Measurements from ENCODE around the gene UBE4B.

UBE4B gene

GRCh38 chr1:10082785-10083479 lies 50.2 kb downstream of the UBE4B start:
- no peak overlapping the region for H3K4me2 ChIP-seq (ENCODE audit: low read length)
- H3K4me1 ChIP-seq (ENCODE audit: low read length): no peaks in the 10 kb centered on the region
- H3K36me3 ChIP-seq (replicated peaks; ENCODE audit: low read depth, low read length): no peaks in the 10 kb centered on the region
- H3K9ac ChIP-seq (ENCODE audit: low read length): no peak overlapping the region
- H3K27me3 ChIP-seq (ENCODE audit: low read depth, low read length): no peaks in the 10 kb centered on the region
- no peaks in the 10 kb centered on the region for H4K20me1 ChIP-seq (ENCODE audit: insufficient read depth, low read length)
- TF ChIP-seq CTCF (IDR thresholded peaks at IDR 0.05; ENCODE audit: low read depth, low read length): no peak
- no peak for TF ChIP-seq EZH2phosphoT487 (IDR thresholded peaks at IDR 0.05; ENCODE audit: low read depth)
- H3K4me3 ChIP-seq (ENCODE audit: low read length): no peak overlapping the region
- no peak overlapping the region for H2AFZ ChIP-seq (ENCODE audit: low read depth, low read length)
- no peak overlapping the region for H3K27ac ChIP-seq (ENCODE audit: low read length)
- H3K79me2 ChIP-seq (ENCODE audit: low read length): no peaks in the 10 kb centered on the region
- no peaks in the 10 kb centered on the region for H3K9me3 ChIP-seq (ENCODE audit: insufficient read depth, low read length)

- H3K79me2 ChIP-seq (ENCODE audit: low read length): no peaks in the 10 kb centered on the region
These were observed 51.3 kb downstream of the UBE4B start for GRCh38 chr1:10084045-10084444.

GRCh38 chr1:10085076-10085475 lies 52.3 kb downstream of the UBE4B start:
- no peaks in the 10 kb centered on the region for H3K79me2 ChIP-seq (ENCODE audit: low read length)
- no peaks in the 10 kb centered on the region for H4K20me1 ChIP-seq (ENCODE audit: insufficient read depth, low read length)

More at GRCh38 chr1:10084045-10084444, 51.3 kb downstream of the UBE4B start:
- no peaks in the 10 kb centered on the region for H4K20me1 ChIP-seq (ENCODE audit: insufficient read depth, low read length)
- no peak overlapping the region for H3K27ac ChIP-seq (ENCODE audit: low read length)
- no peak overlapping the region for H3K9ac ChIP-seq (ENCODE audit: low read length)
- H3K4me3 ChIP-seq (ENCODE audit: low read length): no peak overlapping the region
- no peak overlapping the region for H3K4me2 ChIP-seq (ENCODE audit: low read length)
- H3K36me3 ChIP-seq (replicated peaks; ENCODE audit: low read depth, low read length): no peaks in the 10 kb centered on the region
- H2AFZ ChIP-seq (ENCODE audit: low read depth, low read length): no peak overlapping the region
- no peaks in the 10 kb centered on the region for H3K9me3 ChIP-seq (ENCODE audit: insufficient read depth, low read length)
- no peak for TF ChIP-seq CTCF (IDR thresholded peaks at IDR 0.05; ENCODE audit: low read depth, low read length)
- TF ChIP-seq EZH2phosphoT487 (IDR thresholded peaks at IDR 0.05; ENCODE audit: low read depth): no peak
- H3K27me3 ChIP-seq (ENCODE audit: low read depth, low read length): no peaks in the 10 kb centered on the region
- no peaks in the 10 kb centered on the region for H3K4me1 ChIP-seq (ENCODE audit: low read length)

GRCh38 chr1:10087210-10087609 lies 54.5 kb downstream of the UBE4B start:
- no peaks in the 10 kb centered on the region for H3K4me1 ChIP-seq (ENCODE audit: low read length)
- H4K20me1 ChIP-seq (ENCODE audit: insufficient read depth, low read length): no peaks in the 10 kb centered on the region
- no peak overlapping the region for H3K4me3 ChIP-seq (ENCODE audit: low read length)
- H3K9me3 ChIP-seq (ENCODE audit: insufficient read depth, low read length): no peaks in the 10 kb centered on the region
- no peaks in the 10 kb centered on the region for H3K79me2 ChIP-seq (ENCODE audit: low read length)
- no peak overlapping the region for H2AFZ ChIP-seq (ENCODE audit: low read depth, low read length)
- no peaks in the 10 kb centered on the region for H3K27me3 ChIP-seq (ENCODE audit: low read depth, low read length)
- no peak overlapping the region for H3K4me2 ChIP-seq (ENCODE audit: low read length)
- no peak for TF ChIP-seq EZH2phosphoT487 (IDR thresholded peaks at IDR 0.05; ENCODE audit: low read depth)
- TF ChIP-seq CTCF (IDR thresholded peaks at IDR 0.05; ENCODE audit: low read depth, low read length): no peak
- no peak overlapping the region for H3K9ac ChIP-seq (ENCODE audit: low read length)
- H3K27ac ChIP-seq (ENCODE audit: low read length): no peak overlapping the region
- H3K36me3 ChIP-seq (replicated peaks; ENCODE audit: low read depth, low read length): no peaks in the 10 kb centered on the region

More at GRCh38 chr1:10085076-10085475, 52.3 kb downstream of the UBE4B start:
- H3K4me3 ChIP-seq (ENCODE audit: low read length): no peak overlapping the region
- H2AFZ ChIP-seq (ENCODE audit: low read depth, low read length): no peak overlapping the region
- H3K9me3 ChIP-seq (ENCODE audit: insufficient read depth, low read length): no peaks in the 10 kb centered on the region
- no peak overlapping the region for H3K4me2 ChIP-seq (ENCODE audit: low read length)
- no peak overlapping the region for H3K27ac ChIP-seq (ENCODE audit: low read length)
- no peak overlapping the region for H3K9ac ChIP-seq (ENCODE audit: low read length)
- TF ChIP-seq EZH2phosphoT487 (IDR thresholded peaks at IDR 0.05; ENCODE audit: low read depth) (no peak), CTCF (IDR thresholded peaks at IDR 0.05; ENCODE audit: low read depth, low read length) (no peak)
- no peaks in the 10 kb centered on the region for H3K4me1 ChIP-seq (ENCODE audit: low read length)
- H3K27me3 ChIP-seq (ENCODE audit: low read depth, low read length): no peaks in the 10 kb centered on the region
- H3K36me3 ChIP-seq (replicated peaks; ENCODE audit: low read depth, low read length): no peaks in the 10 kb centered on the region

All from OCI-LY3 (cell line).